ENCODE results near the gene TM4SF1.

DNA sequence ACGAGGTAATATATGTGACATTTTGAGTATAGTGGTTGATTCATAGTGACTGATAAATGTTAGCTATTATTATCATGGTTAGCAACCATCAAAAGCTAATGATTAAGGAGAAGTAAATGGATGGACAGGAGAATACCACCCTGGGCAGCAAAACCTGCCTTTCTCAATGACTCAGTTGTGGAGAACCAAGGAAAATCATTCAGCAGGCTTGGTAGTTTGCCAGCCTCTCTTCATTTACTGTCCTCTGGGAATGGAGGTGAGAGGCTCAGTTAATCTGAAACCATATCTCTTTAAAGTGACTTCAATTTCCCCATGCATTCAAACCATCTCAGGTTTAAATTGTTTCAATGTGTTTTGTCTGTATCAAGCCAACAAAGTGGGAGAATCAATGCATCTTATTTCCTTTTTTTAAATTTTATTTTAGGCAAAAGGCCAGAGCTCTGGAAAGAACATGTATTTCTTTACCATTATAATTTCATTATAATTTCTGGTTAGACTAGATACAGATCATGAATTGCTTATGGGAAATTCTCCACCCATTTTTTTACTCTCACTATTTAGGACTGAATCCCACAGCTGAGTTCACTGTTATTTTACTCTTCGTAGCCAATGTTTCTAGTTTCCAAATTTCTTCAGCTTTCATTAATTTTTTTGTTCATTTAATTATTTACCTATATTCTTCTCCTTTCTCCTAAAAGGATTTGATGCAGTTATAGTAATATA lies 46.7 kb downstream of the TM4SF1 start:
- TF ChIP-seq, protein P1, sequence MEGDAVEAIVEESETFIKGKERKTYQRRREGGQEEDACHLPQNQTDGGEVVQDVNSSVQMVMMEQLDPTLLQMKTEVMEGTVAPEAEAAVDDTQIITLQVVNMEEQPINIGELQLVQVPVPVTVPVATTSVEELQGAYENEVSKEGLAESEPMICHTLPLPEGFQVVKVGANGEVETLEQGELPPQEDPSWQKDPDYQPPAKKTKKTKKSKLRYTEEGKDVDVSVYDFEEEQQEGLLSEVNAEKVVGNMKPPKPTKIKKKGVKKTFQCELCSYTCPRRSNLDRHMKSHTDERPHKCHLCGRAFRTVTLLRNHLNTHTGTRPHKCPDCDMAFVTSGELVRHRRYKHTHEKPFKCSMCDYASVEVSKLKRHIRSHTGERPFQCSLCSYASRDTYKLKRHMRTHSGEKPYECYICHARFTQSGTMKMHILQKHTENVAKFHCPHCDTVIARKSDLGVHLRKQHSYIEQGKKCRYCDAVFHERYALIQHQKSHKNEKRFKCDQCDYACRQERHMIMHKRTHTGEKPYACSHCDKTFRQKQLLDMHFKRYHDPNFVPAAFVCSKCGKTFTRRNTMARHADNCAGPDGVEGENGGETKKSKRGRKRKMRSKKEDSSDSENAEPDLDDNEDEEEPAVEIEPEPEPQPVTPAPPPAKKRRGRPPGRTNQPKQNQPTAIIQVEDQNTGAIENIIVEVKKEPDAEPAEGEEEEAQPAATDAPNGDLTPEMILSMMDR (conservative IDR thresholded peaks at IDR 0.05; ENCODE audit: low read depth, low read length) = no peak
- TF ChIP-seq EZH2 (IDR thresholded peaks at IDR 0.05; ENCODE audit: low read length, unreplicated experiment) (no peak), EZH2phosphoT487 (IDR thresholded peaks at IDR 0.05; ENCODE audit: borderline replicate concordance, low read length) (no peak)

All from PC-3 (cell line).